WI38 (cell line): ENCODE data around the gene FER.
"Not testable (repeated sequence)": the region's sequence is repeated elsewhere in the genome, so short reads cannot be mapped to it uniquely, and the experiment has no call there.

Experiments
- H3K4me3 ChIP-seq: 2 replicates; pipeline ENCODE4 v1.5.1; 2011; ENCODE audit warnings: low read depth, mild to moderate bottlenecking, control low read depth, low read length
- TF ChIP-seq, protein P1 (sequence below): IDR thresholded peaks from 2 replicates; pipeline ENCODE4 v1.5.1; 2012; ENCODE audit warnings: low read depth, mild to moderate bottlenecking, control low read depth, low read length

FER gene

DNA sequence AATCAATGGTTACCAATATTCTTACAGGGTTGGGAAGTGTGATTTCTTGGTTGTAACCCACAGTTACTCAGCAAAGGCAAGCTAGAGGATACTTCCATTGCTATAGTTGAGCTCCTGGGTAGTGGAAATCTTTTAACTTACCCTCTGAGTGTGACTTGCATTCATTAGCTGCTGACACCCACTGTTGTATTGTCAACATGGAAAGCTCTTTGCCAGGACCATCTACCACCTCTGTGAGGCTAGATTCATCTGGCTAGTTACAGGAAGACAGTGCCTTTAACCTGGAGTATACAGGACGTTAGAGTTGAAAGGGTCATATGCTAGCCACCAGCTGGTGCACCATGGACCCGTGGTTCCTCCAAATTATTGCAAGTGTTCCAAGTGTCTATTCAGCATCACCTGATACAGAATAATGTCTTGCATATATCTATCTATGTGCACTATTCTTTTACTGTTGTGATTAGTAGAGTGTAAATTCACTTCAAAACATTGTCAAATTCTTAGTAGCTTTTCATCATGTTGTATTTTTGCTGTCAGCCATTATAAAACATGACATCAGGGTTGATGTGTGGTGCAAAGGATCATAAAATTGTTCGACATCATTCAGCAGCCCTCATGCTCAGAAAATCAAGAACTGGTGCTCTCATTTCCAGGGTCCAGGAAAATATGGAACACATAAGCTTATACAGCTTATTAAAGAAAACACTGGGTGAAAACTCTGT is 423.1 kb downstream of the FER start:
- TF ChIP-seq, protein P1, sequence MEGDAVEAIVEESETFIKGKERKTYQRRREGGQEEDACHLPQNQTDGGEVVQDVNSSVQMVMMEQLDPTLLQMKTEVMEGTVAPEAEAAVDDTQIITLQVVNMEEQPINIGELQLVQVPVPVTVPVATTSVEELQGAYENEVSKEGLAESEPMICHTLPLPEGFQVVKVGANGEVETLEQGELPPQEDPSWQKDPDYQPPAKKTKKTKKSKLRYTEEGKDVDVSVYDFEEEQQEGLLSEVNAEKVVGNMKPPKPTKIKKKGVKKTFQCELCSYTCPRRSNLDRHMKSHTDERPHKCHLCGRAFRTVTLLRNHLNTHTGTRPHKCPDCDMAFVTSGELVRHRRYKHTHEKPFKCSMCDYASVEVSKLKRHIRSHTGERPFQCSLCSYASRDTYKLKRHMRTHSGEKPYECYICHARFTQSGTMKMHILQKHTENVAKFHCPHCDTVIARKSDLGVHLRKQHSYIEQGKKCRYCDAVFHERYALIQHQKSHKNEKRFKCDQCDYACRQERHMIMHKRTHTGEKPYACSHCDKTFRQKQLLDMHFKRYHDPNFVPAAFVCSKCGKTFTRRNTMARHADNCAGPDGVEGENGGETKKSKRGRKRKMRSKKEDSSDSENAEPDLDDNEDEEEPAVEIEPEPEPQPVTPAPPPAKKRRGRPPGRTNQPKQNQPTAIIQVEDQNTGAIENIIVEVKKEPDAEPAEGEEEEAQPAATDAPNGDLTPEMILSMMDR: no peak
- H3K4me3 ChIP-seq: no peak overlapping the region

DNA sequence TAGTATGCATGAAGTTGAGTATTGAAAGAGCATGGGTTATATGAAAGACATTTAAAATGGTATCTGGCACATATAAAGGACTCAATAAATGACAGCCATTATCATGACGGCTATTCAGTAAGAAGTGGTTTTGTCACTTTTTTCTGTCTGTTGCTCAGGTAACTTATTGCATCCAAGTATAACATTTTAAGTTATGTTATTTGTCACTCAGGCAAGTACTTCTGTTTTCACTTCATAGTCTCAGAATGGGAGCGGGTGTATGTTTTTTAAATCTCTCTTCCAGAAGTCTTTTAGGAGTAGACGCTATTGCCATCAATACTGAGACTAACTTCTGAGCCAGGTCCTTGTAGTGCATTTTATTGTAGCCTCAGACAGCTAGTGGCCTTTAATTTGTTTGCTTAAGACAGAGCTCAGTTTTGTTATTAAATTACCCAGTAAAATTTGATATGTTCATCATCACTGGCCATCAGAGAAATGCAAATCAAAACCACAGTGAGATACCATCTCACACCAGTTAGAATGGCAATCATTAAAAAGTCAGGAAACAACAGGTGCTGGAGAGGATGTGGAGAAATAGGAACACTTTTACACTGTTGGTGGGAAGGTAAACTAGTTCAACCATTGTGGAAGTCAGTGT is 423.9 kb downstream of the FER start:
- H3K4me3 ChIP-seq: not testable (repeated sequence)

DNA sequence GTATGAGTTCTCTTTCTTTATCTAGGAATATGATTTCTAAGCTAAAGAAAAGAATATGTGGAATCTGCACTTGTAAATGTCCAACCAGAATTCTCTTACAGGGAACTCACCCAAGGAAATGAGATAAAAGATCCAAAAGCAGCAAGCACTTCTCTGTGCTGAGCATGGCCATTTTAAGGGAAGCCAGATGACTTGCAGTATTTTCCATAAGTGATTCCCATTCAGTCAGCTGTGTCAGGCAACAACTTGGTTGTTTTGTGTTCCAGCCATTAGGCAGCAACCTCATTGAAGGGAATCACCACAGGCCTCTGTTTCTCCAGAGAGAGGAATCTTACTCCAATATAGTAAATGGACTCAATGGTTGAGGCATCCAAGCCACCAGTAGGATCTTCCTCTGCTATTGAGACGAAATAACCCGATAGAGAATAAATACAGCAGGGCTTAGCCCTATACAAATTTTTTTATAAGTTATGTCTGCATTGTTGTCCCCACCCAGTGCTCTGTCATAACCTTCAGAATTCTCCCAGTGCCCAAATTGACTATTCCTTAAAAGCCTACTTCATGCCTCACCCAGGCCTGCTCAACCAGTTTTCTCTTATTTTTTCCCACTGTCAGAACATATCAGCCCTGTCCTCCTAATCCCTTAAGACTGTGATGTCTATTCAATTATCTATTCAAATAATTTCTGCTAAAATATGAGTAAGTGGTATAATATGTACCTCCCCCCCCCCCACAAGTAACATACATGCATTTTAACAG is 425.5 kb downstream of the FER start:
- TF ChIP-seq, protein P1: no peak

DNA sequence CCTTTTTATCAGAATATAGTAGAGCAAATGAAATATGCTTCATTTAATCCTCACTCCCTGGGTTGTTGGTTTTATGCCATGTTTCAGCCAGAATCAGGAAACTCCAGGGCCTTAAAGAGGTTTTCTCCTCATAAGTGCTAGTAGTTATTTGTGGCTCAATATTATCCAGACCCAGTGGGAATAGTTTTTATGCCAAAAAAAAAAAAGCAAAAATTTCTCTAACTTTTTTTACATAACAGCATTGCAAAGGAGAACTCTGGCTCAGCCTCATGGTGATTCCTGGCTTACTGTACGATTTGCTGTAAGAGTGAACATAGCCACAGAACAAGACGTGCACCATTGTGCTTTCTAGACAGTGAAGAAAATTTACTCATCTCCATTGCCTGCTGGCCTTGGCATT is 429.5 kb downstream of the FER start:
- TF ChIP-seq, protein P1: no peak
- H3K4me3 ChIP-seq: no peak overlapping the region

More for the DNA sequence above, 425.5 kb downstream of the FER start:
- no peak overlapping the region for H3K4me3 ChIP-seq

DNA sequence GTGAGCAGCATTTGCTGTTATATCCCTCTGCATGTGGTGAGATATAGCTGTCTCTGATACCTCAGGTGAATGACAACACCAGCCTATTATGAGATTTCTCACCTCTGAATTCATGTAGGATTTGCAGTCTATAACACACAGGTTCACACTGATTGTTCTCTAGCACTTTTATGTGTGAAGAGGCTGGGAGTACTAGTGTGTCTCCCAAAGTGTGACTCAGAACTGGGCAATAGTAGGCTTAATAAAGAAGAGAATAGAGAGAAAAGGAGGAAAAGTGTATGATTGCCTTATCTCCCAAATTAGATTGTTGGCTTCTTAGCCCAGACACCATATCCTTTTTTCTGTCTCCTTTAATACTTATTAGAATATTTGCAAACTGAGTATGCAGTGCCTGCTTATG is 430.1 kb downstream of the FER start:
- H3K4me3 ChIP-seq: no peak overlapping the region
- TF ChIP-seq, protein P1: no peak

DNA sequence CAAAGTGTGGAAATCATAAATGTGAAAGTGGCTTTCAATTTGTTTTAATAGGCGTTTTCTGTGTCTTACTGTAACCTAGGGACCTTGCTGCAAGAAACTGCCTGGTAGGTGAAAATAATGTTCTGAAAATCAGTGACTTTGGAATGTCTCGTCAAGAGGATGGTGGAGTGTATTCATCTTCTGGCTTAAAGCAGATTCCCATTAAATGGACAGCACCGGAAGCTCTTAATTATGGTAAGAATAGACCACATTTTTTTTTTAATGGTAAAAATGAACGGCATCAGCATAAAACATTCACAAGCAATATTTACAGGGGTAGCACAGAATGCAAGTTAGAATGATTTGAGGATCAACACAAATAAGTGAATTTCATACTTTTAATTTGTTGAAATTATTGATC is 433.0 kb downstream of the FER start:
- H3K4me3 ChIP-seq: no peak overlapping the region
- TF ChIP-seq, protein P1: no peak

DNA sequence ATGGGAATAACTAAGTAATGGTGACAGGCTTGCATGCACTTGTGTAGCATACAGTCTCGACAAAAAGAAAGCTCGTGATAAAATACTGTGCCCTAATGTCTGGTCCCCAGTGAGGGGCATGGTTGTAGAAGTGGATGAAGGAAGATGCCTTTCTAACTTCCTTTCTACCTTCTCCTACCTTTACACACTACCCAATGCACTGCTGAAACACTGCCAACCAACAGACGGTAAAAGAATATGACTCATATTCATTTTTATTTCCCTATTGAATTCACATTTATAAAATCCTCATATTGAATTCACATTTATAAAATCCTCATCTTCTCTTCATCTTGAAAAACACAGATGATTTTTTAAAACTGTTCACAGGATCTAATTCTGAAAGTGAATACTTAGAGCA is 439.1 kb downstream of the FER start:
- TF ChIP-seq, protein P1: no peak
- H3K4me3 ChIP-seq: no peak overlapping the region
